HepG2 (cell line): Measurements from ENCODE around the gene AMZ1. TPM values are rescaled to one million over a fixed set of nuclear protein-coding genes. Genes with fewer than 3 reads are reported as not detected.

ENCODE experiments used
- AHDC1 ChIP-seq: sonication (generic); formaldehyde crosslinking; IDR thresholded peaks from 2 replicates; pipeline ENCODE4 v1.5.1; 2020; ENCODE audit warnings: mild to moderate bottlenecking, missing genetic modification reagents, borderline replicate concordance
- ATRX ChIP-seq: sonication (generic); formaldehyde crosslinking; IDR thresholded peaks from 2 replicates; pipeline ENCODE4 v1.4.0; 2020; ENCODE audit warnings: missing genetic modification reagents, borderline replicate concordance
- ELF3 ChIP-seq: IDR thresholded peaks from 2 replicates; pipeline ENCODE4 v1.6.1; 2016; ENCODE audit warnings: missing genetic modification reagents, missing compliant biosample characterization
- ERF ChIP-seq: IDR thresholded peaks from 2 replicates; pipeline ENCODE4 v1.6.1; 2018; ENCODE audit warnings: missing biosample characterization, missing genetic modification reagents
- FOSL2 ChIP-seq: sonication (generic); formaldehyde crosslinking; IDR thresholded peaks from 2 replicates; pipeline ENCODE4 v1.4.0; 2020; ENCODE audit warnings: missing genetic modification reagents
- HNRNPUL1 ChIP-seq: fragments of 200-400 bp; formaldehyde crosslinking; IDR thresholded peaks from 2 replicates; pipeline ENCODE4 v1.6.1; 2017; ENCODE audit warnings: low read depth, mild to moderate bottlenecking, low read length, moderate library complexity
- HOXD1 ChIP-seq: sonication (generic); formaldehyde crosslinking; IDR thresholded peaks from 2 replicates; pipeline ENCODE4 v1.5.0; 2020; ENCODE audit warnings: missing genetic modification reagents
- LBX2 ChIP-seq: sonication (generic); formaldehyde crosslinking; IDR thresholded peaks from 2 replicates; pipeline ENCODE4 v1.5.0; 2020; ENCODE audit warnings: missing genetic modification reagents, mild to moderate bottlenecking, borderline replicate concordance
- MXD1 ChIP-seq: sonication (generic); formaldehyde crosslinking; IDR thresholded peaks from 2 replicates; pipeline ENCODE4 v1.4.0; 2020; ENCODE audit warnings: mild to moderate bottlenecking, missing genetic modification reagents
- TGIF2 ChIP-seq: IDR thresholded peaks from 2 replicates; pipeline ENCODE4 v1.6.1; 2016; ENCODE audit warnings: control low read depth, missing compliant biosample characterization
- TRIM22 ChIP-seq: fragments of 450-650 bp; IDR thresholded peaks from 2 replicates; pipeline ENCODE4 v1.6.1; 2017
- WIZ ChIP-seq: sonication (generic); formaldehyde crosslinking; IDR thresholded peaks from 2 replicates; pipeline ENCODE4 v1.5.1; 2020; ENCODE audit warnings: mild to moderate bottlenecking, missing genetic modification reagents
- ZBTB14 ChIP-seq: sonication (generic); formaldehyde crosslinking; IDR thresholded peaks from 2 replicates; pipeline ENCODE4 v1.4.0; 2020; ENCODE audit warnings: missing genetic modification reagents
- ZFP37 ChIP-seq: sonication (generic); formaldehyde crosslinking; IDR thresholded peaks from 2 replicates; pipeline ENCODE4 v1.4.0; 2020; ENCODE audit warnings: missing genetic modification reagents, borderline replicate concordance
- ZNF10 ChIP-seq: sonication (generic); formaldehyde crosslinking; IDR thresholded peaks from 2 replicates; pipeline ENCODE4 v1.4.0; 2020; ENCODE audit warnings: mild to moderate bottlenecking, low read depth, missing genetic modification reagents, borderline replicate concordance
- ZNF264 ChIP-seq: sonication (generic); formaldehyde crosslinking; IDR thresholded peaks from 2 replicates; pipeline ENCODE4 v1.4.0; 2020; ENCODE audit warnings: missing genetic modification reagents
- ZNF576 ChIP-seq: sonication (generic); formaldehyde crosslinking; IDR thresholded peaks from 2 replicates; pipeline ENCODE4 v1.4.0; 2020; ENCODE audit warnings: mild to moderate bottlenecking, missing genetic modification reagents
- ZNF678 ChIP-seq: sonication (generic); formaldehyde crosslinking; IDR thresholded peaks from 2 replicates; pipeline ENCODE4 v1.4.0; 2020; ENCODE audit warnings: mild to moderate bottlenecking, missing genetic modification reagents
- ZNF777 ChIP-seq: sonication (generic); formaldehyde crosslinking; IDR thresholded peaks from 2 replicates; pipeline ENCODE4 v1.4.0; 2020; ENCODE audit warnings: missing genetic modification reagents
- polyA plus RNA-seq, 8 experiments: library from polyadenylated mRNA; depleted of rRNA in 3 of 8; stranded (reverse) in 7 of 8; unstranded in 1 of 8; fragments of >200 nt; fragmentation: Illumina TruSeq in 4 of 8; extraction: Trizol in 4 of 8; gene quantifications; 2 replicates each; pipeline versions ENCODE4 v1.2.1 to v1.2.3, GENCODE V29; 2011 to 2016; ENCODE audit warnings: low read depth in 4 of 8, missing spikeins in 1 of 8, mixed read lengths in 1 of 8; ENCODE audit not compliant: insufficient read depth in 1 of 8
- total RNA-seq, 5 experiments: library from RNA; depleted of rRNA; stranded (reverse); fragments of >200 nt; fragmentation: Illumina TruSeq; extraction: Trizol; gene quantifications; 2 replicates each; pipeline ENCODE4 v1.2.3, GENCODE V29; 2016; ENCODE audit warnings: low read depth in 1 of 5

AMZ1 gene
- total and polyA plus RNA-seq, 2 of the 13 experiments (the other 11 are each of a cell fraction or from before 2014, with no cell fraction given), result 0.03 TPM; not detected in 1

GRCh38 chr7:2641406-2642393, 46.3 kb upstream of the AMZ1 start (continued):
- peak; percentile 46; the same call in 1 of the 2 replicates for TF ChIP-seq AHDC1 (CRISPR knock-in tag)
- no peak for TF ChIP-seq ZNF264 (CRISPR knock-in tag)
- TF ChIP-seq ZNF10 (CRISPR knock-in tag), result no peak
- no peak for TF ChIP-seq ZNF678
- no peak for TF ChIP-seq LBX2 (CRISPR knock-in tag)
- peak; percentile 54; the same call in 1 of the 2 replicates for TF ChIP-seq ELF3 (CRISPR knock-in tag)
- peak; percentile 20; the same call in 1 of the 2 replicates for TF ChIP-seq ZNF777 (CRISPR knock-in tag)
- TF ChIP-seq ERF, result peak; percentile 91
- no peak for TF ChIP-seq WIZ (CRISPR knock-in tag)
- no peak for TF ChIP-seq ZBTB14
- peak; percentile 53 for TF ChIP-seq FOSL2 (CRISPR knock-in tag)
- no peak for TF ChIP-seq ATRX (CRISPR knock-in tag)
- no peak for TF ChIP-seq TGIF2 (CRISPR knock-in tag)
- TF ChIP-seq MXD1 (CRISPR knock-in tag), result 0 out of 2 replicates have a peak, but pooled peaks have one; percentile 72
- no peak for TF ChIP-seq HNRNPUL1
- TF ChIP-seq HOXD1, result no peak
- TF ChIP-seq ZNF576, result 0 out of 2 replicates have a peak, but pooled peaks have one; percentile 49
- no peak for TF ChIP-seq ZFP37
- TF ChIP-seq TRIM22, result no peak
